OCI-LY7 (cell line): ENCODE data around the gene SFPQ.
"Not testable (repeated sequence)": the region's sequence is repeated elsewhere in the genome, so short reads cannot be mapped to it uniquely, and the experiment has no call there.

Experiments used
- CTCF ChIP-seq: fragments of 200-600 bp; sonication (generic); conservative IDR thresholded peaks from 2 replicates; pipeline ENCODE4 v1.5.1; 2014; ENCODE audit warnings: mild to moderate bottlenecking, antibody characterized with exemption, low read length, moderate library complexity, mixed read lengths
- EZH2phosphoT487 ChIP-seq: fragments of 200-600 bp; sonication (generic); IDR thresholded peaks from 2 replicates; pipeline ENCODE4 v1.6.1; 2018; ENCODE audit warnings: low read depth, borderline replicate concordance, mild to moderate bottlenecking, mixed run types, antibody characterized with exemption, low read length, moderate library complexity, mixed read lengths

GRCh38 chr1:35142294-35142693 lies 50.7 kb downstream of the SFPQ start:
- not testable (repeated sequence) for TF ChIP-seq CTCF, EZH2phosphoT487
